CD14-positive monocyte (primary cell): Measurements from ENCODE around the gene TRABD2B. TPM values are rescaled to one million over a fixed set of nuclear protein-coding genes. Genes with fewer than 3 reads are reported as not detected.

Experiments
- DNase-seq, 3 donors: peaks; one replicate each; pipeline ENCODE4 v3.0.0-alpha.2; 2011 to 2022
- H2AFZ ChIP-seq: 2 replicates; pipeline ENCODE4 v1.6.0; 2012; ENCODE audit warnings: mild to moderate bottlenecking, low read depth, low read length, inconsistent platforms; ENCODE audit not compliant: insufficient read depth, poor library complexity, severe bottlenecking
- H3K27ac ChIP-seq, 2 donors: 1 replicate in 1 of 2; 2 replicates in 1 of 2; pipeline ENCODE4 v1.5.1; 2012 to 2013; ENCODE audit warnings: low read length in 2 of 2, control low read depth in 1 of 2, inconsistent platforms in 1 of 2, low read depth in 1 of 2, mild to moderate bottlenecking in 1 of 2
- H3K27me3 ChIP-seq, 2 donors: one replicate each; pipeline versions ENCODE4 v1.6.0 to v1.6.1; 2011 to 2013; ENCODE audit warnings: low read length in 2 of 2; ENCODE audit not compliant: control insufficient read depth in 2 of 2, insufficient read depth in 2 of 2
- H3K36me3 ChIP-seq, 2 donors: replicated peaks in 1 of 2; 1 replicate in 1 of 2; 2 replicates in 1 of 2; pipeline versions ENCODE4 v1.5.1 to v1.6.1; 2012 to 2013; ENCODE audit warnings: low read length in 2 of 2, control low read depth in 1 of 2, inconsistent platforms in 1 of 2, mild to moderate bottlenecking in 1 of 2; ENCODE audit not compliant: insufficient read depth in 2 of 2, control insufficient read depth in 1 of 2
- H3K4me1 ChIP-seq, 2 donors: 1 replicate in 1 of 2; 2 replicates in 1 of 2; pipeline versions ENCODE4 v1.5.1 to v1.6.1; 2012 to 2013; ENCODE audit warnings: low read length in 2 of 2, control low read depth in 1 of 2, inconsistent platforms in 1 of 2, mild to moderate bottlenecking in 1 of 2, moderate library complexity in 1 of 2; ENCODE audit not compliant: insufficient read depth in 2 of 2, control insufficient read depth in 1 of 2
- H3K4me2 ChIP-seq: replicated peaks from 2 replicates; pipeline ENCODE3; 2012; ENCODE audit warnings: low read length, moderate library complexity, mild to moderate bottlenecking; ENCODE audit not compliant: poor library complexity, severe bottlenecking; ENCODE audit errors: extremely low read depth
- H3K4me3 ChIP-seq, 3 experiments: fragments of 200-600 bp in 1 of 3; sonication (generic) in 1 of 3; replicated peaks in 1 of 3; 1 replicate in 2 of 3; 2 replicates in 1 of 3; pipeline ENCODE4 v1.5.1; 2011 to 2013; ENCODE audit warnings: low read length in 3 of 3, mild to moderate bottlenecking in 3 of 3, control low read depth in 2 of 3, low read depth in 2 of 3, inconsistent platforms in 1 of 3, moderate library complexity in 1 of 3
- H3K79me2 ChIP-seq: 2 replicates; pipeline ENCODE4 v1.6.0; 2012; ENCODE audit warnings: mild to moderate bottlenecking, control low read depth, inconsistent platforms, low read length, moderate library complexity; ENCODE audit not compliant: insufficient read depth
- H3K9ac ChIP-seq: 2 replicates; pipeline ENCODE4 v1.6.0; 2017; ENCODE audit warnings: low read length, mild to moderate bottlenecking; ENCODE audit not compliant: insufficient read depth, poor library complexity, severe bottlenecking
- H3K9me3 ChIP-seq, 2 donors: replicated peaks in 1 of 2; 1 replicate in 1 of 2; 2 replicates in 1 of 2; pipeline versions ENCODE4 v1.5.1 to v1.6.1; 2012 to 2013; ENCODE audit warnings: low read length in 2 of 2, control low read depth in 1 of 2; ENCODE audit not compliant: control insufficient read depth in 1 of 2, insufficient read depth in 1 of 2
- H4K20me1 ChIP-seq: 2 replicates; pipeline ENCODE4 v1.6.0; 2012; ENCODE audit warnings: mild to moderate bottlenecking, low read length, control low read depth, moderate library complexity; ENCODE audit not compliant: insufficient read depth
- H3K27ac Mint-ChIP-seq, 7 donors: one replicate each; pipeline ENCODE4 v1.8.0; 2020; ENCODE audit warnings: mild to moderate bottlenecking in 7 of 7, mixed read lengths in 7 of 7, moderate library complexity in 6 of 7, inconsistent platforms in 2 of 7
- H3K27me3 Mint-ChIP-seq, 3 donors: one replicate each; pipeline ENCODE4 v1.8.0; 2021 to 2022; ENCODE audit warnings: low read depth in 3 of 3, mild to moderate bottlenecking in 3 of 3, mixed read lengths in 3 of 3, moderate library complexity in 3 of 3, inconsistent platforms in 1 of 3
- H3K36me3 Mint-ChIP-seq, 2 donors: one replicate each; pipeline ENCODE4 v1.8.0; 2020; ENCODE audit warnings: mixed read lengths in 2 of 2, inconsistent platforms in 1 of 2, mild to moderate bottlenecking in 1 of 2
- H3K4me1 Mint-ChIP-seq: one replicate; pipeline ENCODE4 v1.8.0; 2020; ENCODE audit warnings: mild to moderate bottlenecking, mixed read lengths
- H3K4me3 Mint-ChIP-seq, 2 donors: one replicate each; pipeline ENCODE4 v1.8.0; 2020; ENCODE audit warnings: mild to moderate bottlenecking in 2 of 2, mixed read lengths in 2 of 2, moderate library complexity in 1 of 2
- H3K9me3 Mint-ChIP-seq, 7 donors: one replicate each; pipeline ENCODE4 v1.8.0; 2020 to 2022; ENCODE audit warnings: mixed read lengths in 7 of 7, mild to moderate bottlenecking in 6 of 7, moderate library complexity in 6 of 7, inconsistent platforms in 2 of 7
- CTCF ChIP-seq: fragments of 200-600 bp; IDR thresholded peaks from one replicate; pipeline ENCODE4 v1.8.0; 2022; ENCODE audit warnings: antibody characterized with exemption, mild to moderate bottlenecking
- WGBS: methylation state at CpG from one replicate; pipeline ENCODE4 v1.1.5; 2013; ENCODE audit warnings: missing lambda C conversion rate; ENCODE audit not compliant: insufficient coverage; 5-methylcytosine and 5-hydroxymethylcytosine counted together
- intact Hi-C, 2 donors: fragments of 100-400 bp; cut with micrococcal nuclease; formaldehyde crosslinking; loops; one replicate each; pipeline versions ENCODE4 v1.15.0 to v1.15.1; 2023
- polyA plus RNA-seq, 3 donors: library from polyadenylated mRNA; depleted of rRNA in 1 of 3; unstranded in 2 of 3; stranded (reverse) in 1 of 3; fragments of 300-500 nt in 2 of 3; fragments of >200 nt in 1 of 3; fragmentation: Illumina TruSeq in 2 of 3; gene quantifications; 1 replicate in 2 of 3; 2 replicates in 1 of 3; pipeline ENCODE4 v1.2.3, GENCODE V29; 2012 to 2021

Gene TRABD2B
- polyA plus RNA-seq, 3 donors, result not detected

- DNase-seq, result no peak
- peak overlapping the region; percentile 19 for H3K4me2 ChIP-seq
- H3K27ac ChIP-seq, result no peak overlapping the region
- no peaks in the 10 kb centered on the region for H3K36me3 ChIP-seq
- H3K4me1 ChIP-seq, result peaks cover 2 to 5% of the 10 kb centered on the region in 2 donors
- peaks cover 2% of the 10 kb centered on the region for H3K4me1 Mint-ChIP-seq
- H2AFZ ChIP-seq, result no peak overlapping the region
- H3K9me3 ChIP-seq, result peaks cover 0 to 10% of the 10 kb centered on the region in 2 donors
- H3K27me3 Mint-ChIP-seq, result peaks cover 57 to 77% (median 58%) of the 10 kb centered on the region in 3 donors
- peak overlapping the region in 1 of 2 donors; percentile 77 for H3K4me3 Mint-ChIP-seq
- H3K9ac ChIP-seq, result no peak overlapping the region
- peaks cover 0 to 4% (median 0%) of the 10 kb centered on the region in 7 donors for H3K9me3 Mint-ChIP-seq
- no peaks in the 10 kb centered on the region for H3K79me2 ChIP-seq
- H3K36me3 Mint-ChIP-seq, result peaks cover 0 to 2% of the 10 kb centered on the region in 2 donors
- no peak overlapping the region for H3K4me3 ChIP-seq
- 2% methylated on average over 80 of the region's 80 CpGs for WGBS
- H4K20me1 ChIP-seq, result no peaks in the 10 kb centered on the region
- no peak overlapping the region for H3K27ac Mint-ChIP-seq
- intact Hi-C loops, result loop anchor here in 1 of 2 donors (5.0 kb wide), 1 partner anchor 241 kb away; no protein-coding TSS in a partner anchor
- peaks cover 35 to 47% of the 10 kb centered on the region in 2 donors for H3K27me3 ChIP-seq
- no peak for TF ChIP-seq CTCF
Observed at GRCh38 chr1:47996406-47997226, 569 bp downstream of the TRABD2B start.

GRCh38 chr1:47996060-47996405 lies 1.2 kb downstream of the TRABD2B start:
- Mint-ChIP-seq H3K4me3 (peak overlapping the region in 1 of 2 donors; percentile 77), H3K36me3 (peaks cover 0 to 2% of the 10 kb centered on the region in 2 donors), H3K27me3 (peaks cover 55 to 73% (median 58%) of the 10 kb centered on the region in 3 donors), H3K27ac (no peak overlapping the region), H3K9me3 (peaks cover 0 to 4% (median 0%) of the 10 kb centered on the region in 7 donors), H3K4me1 (peaks cover 2% of the 10 kb centered on the region)
- Histone ChIP-seq H3K36me3 (no peaks in the 10 kb centered on the region), H3K4me1 (peaks cover 2 to 5% of the 10 kb centered on the region in 2 donors), H3K4me2 (no peak overlapping the region), H3K9ac (no peak overlapping the region), H3K79me2 (no peaks in the 10 kb centered on the region), H3K4me3 (no peak overlapping the region), H2AFZ (no peak overlapping the region), H3K27ac (no peak overlapping the region), H3K27me3 (peaks cover 35 to 47% of the 10 kb centered on the region in 2 donors), H3K9me3 (peaks cover 0 to 10% of the 10 kb centered on the region in 2 donors), H4K20me1 (no peaks in the 10 kb centered on the region)
- no peak for DNase-seq
- intact Hi-C loops, result loop anchor here in 1 of 2 donors (5.0 kb wide), 1 partner anchor 241 kb away; no protein-coding TSS in a partner anchor
- no peak for TF ChIP-seq CTCF
- WGBS, result 33% methylated on average over 5 of the region's 7 CpGs
